ENCODE data around the gene FNDC3B. TPM values are rescaled to one million over a fixed set of nuclear protein-coding genes. Genes with fewer than 3 reads are reported as not detected.

FNDC3B gene
- total RNA-seq, 1 donor from 2014 or later: 54.9 TPM

- Histone ChIP-seq H3K4me3 (no peak overlapping the region), H3K27ac (no peak overlapping the region), H3K27me3 (no peaks in the 10 kb centered on the region), H3K4me1 (no peaks in the 10 kb centered on the region), H3K36me3 (peaks cover 54 to 82% of the 10 kb centered on the region in 2 donors), H3K9me3 (no peaks in the 10 kb centered on the region)
- intact Hi-C loops (cut with DNase I): loop anchor here (5.0 to 10.0 kb wide), 2 partner anchors 529 to 692 kb away; partner anchors contain the start of gene PLD1
- DNase-seq (ENCODE audit: low spot score in 2 of 2): no peak
- TF ChIP-seq CTCF (IDR thresholded peaks at IDR 0.05): no peak
Measured at GRCh38 chr3:172343979-172344378, 304.6 kb downstream of the FNDC3B start.

- intact Hi-C loops (cut with DNase I): loop anchor here (10.0 kb wide), 1 partner anchor 531 kb away; the partner anchor contains the start of gene PLD1
Measured at GRCh38 chr3:172346161-172346560, 306.8 kb downstream of the FNDC3B start.

GRCh38 chr3:172347895-172348679 is 308.7 kb downstream of the FNDC3B start:
- H3K36me3 ChIP-seq: peaks cover 64 to 81% of the 10 kb centered on the region in 2 donors
- H3K27ac ChIP-seq: no peak overlapping the region
- no peaks in the 10 kb centered on the region for H3K9me3 ChIP-seq
- no peak overlapping the region for H3K4me3 ChIP-seq
- intact Hi-C loops (cut with DNase I): loop anchor here (10.0 kb wide), 1 partner anchor 533 kb away; the partner anchor contains the start of gene PLD1
- DNase-seq (ENCODE audit: low spot score in 2 of 2): no peak
- no peak for TF ChIP-seq CTCF (IDR thresholded peaks at IDR 0.05)
- no peaks in the 10 kb centered on the region for H3K27me3 ChIP-seq
- no peaks in the 10 kb centered on the region for H3K4me1 ChIP-seq

More at GRCh38 chr3:172346161-172346560, 306.8 kb downstream of the FNDC3B start:
- DNase-seq (ENCODE audit: low spot score in 2 of 2): no peak
- TF ChIP-seq CTCF (IDR thresholded peaks at IDR 0.05): no peak
- Histone ChIP-seq H3K4me3 (no peak overlapping the region), H3K4me1 (no peaks in the 10 kb centered on the region), H3K36me3 (peaks cover 50 to 83% of the 10 kb centered on the region in 2 donors), H3K27me3 (no peaks in the 10 kb centered on the region), H3K27ac (no peak overlapping the region), H3K9me3 (no peaks in the 10 kb centered on the region)

- Histone ChIP-seq H3K4me1 (peaks cover 0 to 13% of the 10 kb centered on the region in 2 donors), H3K27ac (no peak overlapping the region), H3K4me3 (no peak overlapping the region), H3K27me3 (no peaks in the 10 kb centered on the region), H3K36me3 (peaks cover 48 to 53% of the 10 kb centered on the region in 2 donors), H3K9me3 (no peaks in the 10 kb centered on the region)
- no peak for DNase-seq (ENCODE audit: low spot score in 2 of 2)
- intact Hi-C loops (cut with DNase I): no loop called here
- TF ChIP-seq CTCF (IDR thresholded peaks at IDR 0.05): no peak
Measured at GRCh38 chr3:172351895-172352466, 312.6 kb downstream of the FNDC3B start.

- no peak overlapping the region for H3K27ac ChIP-seq
- H3K27me3 ChIP-seq: no peaks in the 10 kb centered on the region
- H3K4me1 ChIP-seq: peaks cover 0 to 14% of the 10 kb centered on the region in 2 donors
- no peak for DNase-seq (ENCODE audit: low spot score in 2 of 2)
- H3K36me3 ChIP-seq: peaks cover 41 to 45% of the 10 kb centered on the region in 2 donors
- TF ChIP-seq CTCF (IDR thresholded peaks at IDR 0.05): no peak
- H3K9me3 ChIP-seq: no peaks in the 10 kb centered on the region
- intact Hi-C loops (cut with DNase I): no loop called here
- no peak overlapping the region for H3K4me3 ChIP-seq
Measured at GRCh38 chr3:172352786-172353185, 313.4 kb downstream of the FNDC3B start.

Data from ascending aorta (tissue), 2 donors.